Left lung (tissue), 10 donors: Measurements from ENCODE around the gene PSMF1. TPM values are rescaled to one million over a fixed set of nuclear protein-coding genes. Genes with fewer than 3 reads are reported as not detected.

ENCODE experiments used
- ATAC-seq: fragments of 200-7000 bp; cut with Tn5 transposase; one replicate; pipeline ENCODE4 v1.9.1; 2020; ENCODE audit warnings: moderate library complexity
- DNase-seq, 4 donors: peaks; one replicate each; pipeline ENCODE4 v3.0.0-alpha.2; 2013 to 2020
- H3K27ac ChIP-seq, 2 donors: fragments of 200-600 bp; sonication (generic) in 1 of 2; one replicate each; pipeline versions ENCODE4 v1.5.0 to v1.8.0; 2020 to 2021
- H3K27me3 ChIP-seq, 2 donors: fragments of 200-600 bp; sonication (generic) in 1 of 2; one replicate each; pipeline versions ENCODE4 v1.5.0 to v1.8.0; 2020 to 2021
- H3K36me3 ChIP-seq, 2 donors: fragments of 200-600 bp; sonication (generic) in 1 of 2; one replicate each; pipeline versions ENCODE4 v1.5.0 to v1.8.0; 2020 to 2021
- H3K4me1 ChIP-seq, 2 donors: fragments of 200-600 bp; one replicate each; pipeline ENCODE4 v1.8.0; 2021
- H3K4me3 ChIP-seq, 2 donors: fragments of 200-600 bp; sonication (generic) in 1 of 2; one replicate each; pipeline versions ENCODE4 v1.5.0 to v1.8.0; 2020 to 2021; ENCODE audit warnings: mild to moderate bottlenecking in 1 of 2
- H3K9me3 ChIP-seq, 2 donors: fragments of 200-600 bp; sonication (generic) in 1 of 2; one replicate each; pipeline versions ENCODE4 v1.5.0 to v1.8.0; 2020 to 2021
- intact Hi-C, 2 donors: fragments of 100-400 bp; cut with DNase I; formaldehyde crosslinking; loops; one replicate each; pipeline versions ENCODE4 v1.11.2 to v1.14.2; 2022
- polyA plus RNA-seq, 6 donors: library from polyadenylated mRNA; unstranded; fragments of 120-200 nt; gene quantifications; one replicate each; pipeline ENCODE4 v1.2.1, GENCODE V29; 2013; ENCODE audit not compliant: insufficient read length in 6 of 6
- total RNA-seq, 2 donors: library from RNA; stranded (reverse); fragmentation: NEBNext Ultra II Directional; extraction: Animal tissue kit (Norgen Biotek cat#: 25700); gene quantifications; one replicate each; pipeline ENCODE4 v1.2.1, GENCODE V29; 2021
- TF ChIP-seq, protein P1 (sequence below), 2 donors: fragments of 200-600 bp; sonication (generic) in 1 of 2; IDR thresholded peaks; one replicate each; pipeline versions ENCODE4 v1.5.0 to v1.8.0; 2021; ENCODE audit warnings: antibody characterized with exemption in 2 of 2
- donor health status: DM: no; HTN: yes; CAD: no.
- donor health status: DM: no; HTN: no; CAD: no.

Gene PSMF1
- total and polyA plus RNA-seq, 8 donors = 121 to 149 (median 130) TPM

DNA sequence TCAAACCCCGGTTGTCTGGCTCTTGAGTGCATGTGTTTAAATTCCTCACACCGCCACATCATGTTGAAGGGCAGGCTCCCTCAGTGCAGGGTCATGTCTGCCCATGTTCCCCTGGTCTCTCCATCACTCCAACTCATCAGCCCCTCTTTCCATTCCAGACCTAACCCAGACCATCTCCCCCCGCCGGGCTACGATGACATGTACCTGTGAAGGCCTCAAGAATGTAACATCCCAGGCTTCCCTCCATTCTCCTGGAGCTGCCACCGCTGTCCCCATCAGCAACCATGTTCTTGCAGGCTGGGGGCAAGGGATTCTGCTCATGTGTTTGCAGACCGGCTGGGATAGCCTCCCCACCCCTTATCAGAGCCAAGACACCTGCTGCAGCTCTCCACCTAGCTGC is 46.5 kb downstream of the PSMF1 start:
- TF ChIP-seq, protein P1, sequence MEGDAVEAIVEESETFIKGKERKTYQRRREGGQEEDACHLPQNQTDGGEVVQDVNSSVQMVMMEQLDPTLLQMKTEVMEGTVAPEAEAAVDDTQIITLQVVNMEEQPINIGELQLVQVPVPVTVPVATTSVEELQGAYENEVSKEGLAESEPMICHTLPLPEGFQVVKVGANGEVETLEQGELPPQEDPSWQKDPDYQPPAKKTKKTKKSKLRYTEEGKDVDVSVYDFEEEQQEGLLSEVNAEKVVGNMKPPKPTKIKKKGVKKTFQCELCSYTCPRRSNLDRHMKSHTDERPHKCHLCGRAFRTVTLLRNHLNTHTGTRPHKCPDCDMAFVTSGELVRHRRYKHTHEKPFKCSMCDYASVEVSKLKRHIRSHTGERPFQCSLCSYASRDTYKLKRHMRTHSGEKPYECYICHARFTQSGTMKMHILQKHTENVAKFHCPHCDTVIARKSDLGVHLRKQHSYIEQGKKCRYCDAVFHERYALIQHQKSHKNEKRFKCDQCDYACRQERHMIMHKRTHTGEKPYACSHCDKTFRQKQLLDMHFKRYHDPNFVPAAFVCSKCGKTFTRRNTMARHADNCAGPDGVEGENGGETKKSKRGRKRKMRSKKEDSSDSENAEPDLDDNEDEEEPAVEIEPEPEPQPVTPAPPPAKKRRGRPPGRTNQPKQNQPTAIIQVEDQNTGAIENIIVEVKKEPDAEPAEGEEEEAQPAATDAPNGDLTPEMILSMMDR (IDR thresholded peaks at IDR 0.05) = no peak
- DNase-seq = no peak
- no peak overlapping the region for H3K4me3 ChIP-seq
- H3K9me3 ChIP-seq = no peaks in the 10 kb centered on the region
- H3K27ac ChIP-seq = no peak overlapping the region
- no peaks in the 10 kb centered on the region for H3K27me3 ChIP-seq
- peaks cover 0 to 99% of the 10 kb centered on the region in 2 donors for H3K36me3 ChIP-seq
- intact Hi-C loops = no loop called here
- no peaks in the 10 kb centered on the region for H3K4me1 ChIP-seq
- no peak for ATAC-seq

- no peaks in the 10 kb centered on the region for H3K9me3 ChIP-seq
- intact Hi-C loops = no loop called here
- no peak overlapping the region for H3K27ac ChIP-seq
- DNase-seq (no peak), ATAC-seq (no peak)
- TF ChIP-seq, protein P1 (IDR thresholded peaks at IDR 0.05) = no peak
- no peak overlapping the region for H3K4me3 ChIP-seq
- H3K36me3 ChIP-seq = peaks cover 0 to 99% of the 10 kb centered on the region in 2 donors
- H3K4me1 ChIP-seq = no peaks in the 10 kb centered on the region
- no peaks in the 10 kb centered on the region for H3K27me3 ChIP-seq
Measured at GRCh38 chr20:1165521-1165920, 47.1 kb downstream of the PSMF1 start.

DNA sequence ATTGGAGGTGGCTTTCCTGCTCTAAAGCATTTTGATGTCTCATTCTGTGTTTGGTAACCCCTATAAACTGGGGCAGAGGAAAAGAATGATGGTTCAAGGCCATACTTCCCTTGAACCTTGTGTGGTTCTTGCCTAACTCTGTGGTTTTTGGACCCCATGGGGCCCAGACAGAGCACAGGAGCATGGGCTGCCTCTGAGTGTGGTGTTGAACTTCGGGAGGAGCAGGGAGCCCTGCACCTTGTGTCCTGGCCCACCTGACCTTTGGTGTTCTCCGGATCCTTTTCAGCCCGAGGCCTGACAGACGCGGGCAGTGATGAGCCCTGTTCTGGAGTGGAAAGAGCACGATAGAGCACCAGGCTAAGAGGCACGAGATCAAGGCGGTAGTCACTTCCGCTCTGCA is 47.5 kb downstream of the PSMF1 start:
- DNase-seq = no peak
- Histone ChIP-seq H3K4me3 (no peak overlapping the region), H3K36me3 (peaks cover 0 to 99% of the 10 kb centered on the region in 2 donors), H3K27me3 (no peaks in the 10 kb centered on the region), H3K9me3 (no peaks in the 10 kb centered on the region), H3K27ac (no peak overlapping the region), H3K4me1 (no peaks in the 10 kb centered on the region)
- TF ChIP-seq, protein P1 (IDR thresholded peaks at IDR 0.05) = no peak
- intact Hi-C loops = no loop called here
- no peak for ATAC-seq

DNA sequence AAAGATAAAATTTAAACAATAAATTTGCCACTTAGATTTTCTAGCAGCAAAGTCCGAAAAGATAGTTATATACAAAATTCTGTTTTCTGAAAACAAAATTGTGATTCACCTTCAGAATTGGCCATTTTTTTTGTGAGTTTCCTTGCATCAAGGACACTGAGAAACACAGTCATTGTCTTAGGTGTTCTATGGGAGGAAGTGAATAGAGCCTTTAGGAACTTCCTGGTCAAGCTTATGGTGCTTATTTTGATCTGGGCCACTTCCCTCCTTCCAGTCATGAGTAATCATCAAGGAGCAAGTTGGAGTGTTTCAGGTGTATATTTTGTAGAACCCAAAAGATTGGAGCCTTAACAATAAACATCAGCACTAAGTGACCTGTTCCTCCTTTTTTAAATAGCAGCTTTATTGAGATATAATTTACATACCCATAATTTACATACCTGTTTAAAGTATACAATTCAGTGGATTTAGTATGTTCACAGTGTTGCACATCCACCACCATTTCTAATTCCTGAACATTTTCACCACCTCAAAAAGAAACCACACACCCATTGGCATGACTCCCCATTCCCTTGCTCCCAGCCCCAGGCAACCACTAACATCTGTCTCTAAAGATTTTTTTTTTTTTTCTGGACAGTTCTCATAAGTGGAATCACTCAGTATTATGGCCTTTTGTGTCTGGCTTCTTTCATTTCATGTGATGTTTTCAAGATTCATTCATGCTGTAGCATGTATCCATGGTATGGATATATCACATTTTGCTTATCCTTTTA is 48.7 kb downstream of the PSMF1 start:
- Histone ChIP-seq H3K4me3 (no peak overlapping the region), H3K36me3 (peaks cover 0 to 99% of the 10 kb centered on the region in 2 donors), H3K9me3 (no peaks in the 10 kb centered on the region), H3K27me3 (no peaks in the 10 kb centered on the region), H3K4me1 (no peaks in the 10 kb centered on the region), H3K27ac (no peak overlapping the region)
- DNase-seq (no peak), ATAC-seq (no peak)
- TF ChIP-seq, protein P1 (IDR thresholded peaks at IDR 0.05) = no peak
- intact Hi-C loops = no loop called here

- Histone ChIP-seq H3K27me3 (no peaks in the 10 kb centered on the region), H3K9me3 (no peaks in the 10 kb centered on the region), H3K36me3 (peaks cover 0 to 93% of the 10 kb centered on the region in 2 donors), H3K4me3 (no peak overlapping the region), H3K4me1 (no peaks in the 10 kb centered on the region), H3K27ac (no peak overlapping the region)
- intact Hi-C loops = no loop called here
- no peak for ATAC-seq
- TF ChIP-seq, protein P1 (IDR thresholded peaks at IDR 0.05) = no peak
- no peak for DNase-seq
Measured at GRCh38 chr20:1169224-1169623, 50.8 kb downstream of the PSMF1 start.
